ENCODE data around the gene PTPRM. TPM values are rescaled to one million over a fixed set of nuclear protein-coding genes. Genes with fewer than 3 reads are reported as not detected.

Gene PTPRM
- total RNA-seq, 1 experiment from 2014 or later = 14.5 TPM

DNA sequence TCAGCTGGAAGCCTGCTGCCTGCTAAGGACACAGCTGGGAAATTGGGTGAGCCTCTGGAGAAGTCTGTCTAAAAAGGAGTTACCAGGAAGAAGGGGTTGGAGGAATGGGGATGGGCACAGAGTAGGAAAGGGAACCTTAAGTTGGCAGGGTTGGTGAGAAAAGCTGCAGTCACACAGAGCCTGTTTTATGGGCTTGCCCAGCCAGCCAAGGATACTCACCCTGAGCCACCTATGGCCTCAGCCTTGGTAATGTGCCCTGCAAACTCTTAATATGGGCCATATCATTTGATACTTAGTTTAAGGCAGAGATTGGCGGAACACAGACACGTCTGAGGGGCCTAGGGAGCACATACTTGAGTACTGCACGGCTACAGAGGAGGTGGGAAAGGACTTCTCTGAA lies 623.9 kb downstream of the PTPRM start:
- no peak overlapping the region for H3K27ac ChIP-seq (ENCODE audit: low read depth, low read length)
- intact Hi-C loops (cut with micrococcal nuclease) = no loop called here
- no peaks in the 10 kb centered on the region for H3K4me1 ChIP-seq (ENCODE audit: control insufficient read depth in 1 of 2, insufficient read depth in 2 of 2, low read length in 2 of 2)
- H3K27me3 ChIP-seq (ENCODE audit: insufficient read depth, low read length) = no peaks in the 10 kb centered on the region
- ATAC-seq = no peak
- BruUV-seq (replicated peaks) = no TSS peak
- TF ChIP-seq SRF (IDR thresholded peaks at IDR 0.05; ENCODE audit: low read depth) = no peak
- no peak for TF ChIP-seq POLR2AphosphoS5 (IDR thresholded peaks at IDR 0.05; ENCODE audit: low read depth, low read length)
- TF ChIP-seq, protein P1, sequence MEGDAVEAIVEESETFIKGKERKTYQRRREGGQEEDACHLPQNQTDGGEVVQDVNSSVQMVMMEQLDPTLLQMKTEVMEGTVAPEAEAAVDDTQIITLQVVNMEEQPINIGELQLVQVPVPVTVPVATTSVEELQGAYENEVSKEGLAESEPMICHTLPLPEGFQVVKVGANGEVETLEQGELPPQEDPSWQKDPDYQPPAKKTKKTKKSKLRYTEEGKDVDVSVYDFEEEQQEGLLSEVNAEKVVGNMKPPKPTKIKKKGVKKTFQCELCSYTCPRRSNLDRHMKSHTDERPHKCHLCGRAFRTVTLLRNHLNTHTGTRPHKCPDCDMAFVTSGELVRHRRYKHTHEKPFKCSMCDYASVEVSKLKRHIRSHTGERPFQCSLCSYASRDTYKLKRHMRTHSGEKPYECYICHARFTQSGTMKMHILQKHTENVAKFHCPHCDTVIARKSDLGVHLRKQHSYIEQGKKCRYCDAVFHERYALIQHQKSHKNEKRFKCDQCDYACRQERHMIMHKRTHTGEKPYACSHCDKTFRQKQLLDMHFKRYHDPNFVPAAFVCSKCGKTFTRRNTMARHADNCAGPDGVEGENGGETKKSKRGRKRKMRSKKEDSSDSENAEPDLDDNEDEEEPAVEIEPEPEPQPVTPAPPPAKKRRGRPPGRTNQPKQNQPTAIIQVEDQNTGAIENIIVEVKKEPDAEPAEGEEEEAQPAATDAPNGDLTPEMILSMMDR (IDR thresholded peaks at IDR 0.05 in 2 of 3, conservative IDR thresholded peaks at IDR 0.05 in 1 of 3; ENCODE audit: borderline replicate concordance in 1 of 3, insufficient read depth in 1 of 3, low read depth in 2 of 3, low read length in 2 of 3) = no peak
- TF ChIP-seq EZH2phosphoT487 (IDR thresholded peaks at IDR 0.05; ENCODE audit: borderline replicate concordance) = no peak
- no peak for TF ChIP-seq JUND (IDR thresholded peaks at IDR 0.05)
- H3K4me2 ChIP-seq (ENCODE audit: low read length) = no peak overlapping the region
- H4K20me1 ChIP-seq (ENCODE audit: insufficient read depth) = no peaks in the 10 kb centered on the region; the same call in 1 of the 2 replicates
- no peaks in the 10 kb centered on the region for H3K9me2 ChIP-seq (ENCODE audit: insufficient read depth)
- H3K9ac ChIP-seq (ENCODE audit: low read length) = no peak overlapping the region
- no peak overlapping the region for H2AFZ ChIP-seq (ENCODE audit: low read depth, low read length, poor library complexity, severe bottlenecking)
- H3K4me3 ChIP-seq (replicated peaks in 1 of 2; ENCODE audit: low read depth in 1 of 2, low read length in 2 of 2) = no peak overlapping the region
- RAD21 ChIA-PET (ENCODE audit: low non-redundant PET in 1 of 2, low total read pairs in 2 of 2, uncharacterized antibody in 2 of 2, unreplicated experiment in 2 of 2) = no interaction called here
- DNase-seq (ENCODE audit: low read depth, low spot score) = no peak
- H3K9me3 ChIP-seq (ENCODE audit: control insufficient read depth in 1 of 2, insufficient read depth in 1 of 2, low read depth in 1 of 2, low read length in 2 of 2) = no peaks in the 10 kb centered on the region
- no peaks in the 10 kb centered on the region for H3K36me3 ChIP-seq (ENCODE audit: control insufficient read depth in 1 of 2, insufficient read depth in 2 of 2, low read length in 2 of 2)
- POLR2A ChIA-PET = no interaction called here
- CTCF ChIA-PET = no interaction called here
- no peaks in the 10 kb centered on the region for H3K79me2 ChIP-seq (ENCODE audit: insufficient read depth, low read length)

DNA sequence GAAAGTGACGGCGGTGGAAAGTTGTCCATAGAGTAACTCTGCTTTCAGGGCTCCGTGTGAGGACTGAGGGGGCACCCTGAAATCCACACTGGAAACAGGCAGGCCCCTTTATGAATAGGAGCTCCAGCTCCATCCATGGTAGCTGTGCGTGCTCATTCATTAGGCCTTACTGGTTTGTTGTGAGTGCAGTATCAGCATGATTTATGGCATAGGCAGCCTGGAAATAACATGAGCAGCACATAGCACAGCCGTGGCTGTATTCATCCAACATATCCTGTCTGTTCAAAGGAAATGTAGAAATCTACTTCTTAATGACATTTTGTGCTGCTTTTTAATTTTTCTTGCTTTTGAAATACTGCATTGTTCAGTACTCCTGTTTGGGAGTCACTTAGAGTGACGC lies 627.3 kb downstream of the PTPRM start:
- CTCF ChIA-PET = no interaction called here

More for the DNA sequence above, 627.3 kb downstream of the PTPRM start:
- ChIA-PET RAD21 (ENCODE audit: low non-redundant PET in 1 of 2, low total read pairs in 2 of 2, uncharacterized antibody in 2 of 2, unreplicated experiment in 2 of 2) (no interaction called here), POLR2A (no interaction called here)
- Histone ChIP-seq H4K20me1 (ENCODE audit: insufficient read depth) (no peaks in the 10 kb centered on the region; the same call in 1 of the 2 replicates), H3K79me2 (ENCODE audit: insufficient read depth, low read length) (no peaks in the 10 kb centered on the region), H3K4me3 (replicated peaks in 1 of 2; ENCODE audit: low read depth in 1 of 2, low read length in 2 of 2) (no peak overlapping the region), H3K27me3 (ENCODE audit: insufficient read depth, low read length) (no peaks in the 10 kb centered on the region), H3K9me2 (ENCODE audit: insufficient read depth) (no peaks in the 10 kb centered on the region), H3K9ac (ENCODE audit: low read length) (no peak overlapping the region), H3K36me3 (ENCODE audit: control insufficient read depth in 1 of 2, insufficient read depth in 2 of 2, low read length in 2 of 2) (no peaks in the 10 kb centered on the region), H3K9me3 (ENCODE audit: control insufficient read depth in 1 of 2, insufficient read depth in 1 of 2, low read depth in 1 of 2, low read length in 2 of 2) (no peaks in the 10 kb centered on the region), H3K27ac (ENCODE audit: low read depth, low read length) (no peak overlapping the region), H3K4me2 (ENCODE audit: low read length) (no peak overlapping the region), H3K4me1 (ENCODE audit: control insufficient read depth in 1 of 2, insufficient read depth in 2 of 2, low read length in 2 of 2) (no peaks in the 10 kb centered on the region), H2AFZ (ENCODE audit: low read depth, low read length, poor library complexity, severe bottlenecking) (no peak overlapping the region)
- intact Hi-C loops (cut with micrococcal nuclease) = no loop called here
- BruUV-seq (replicated peaks) = no TSS peak
- TF ChIP-seq EZH2 (IDR thresholded peaks at IDR 0.05) (no peak), FOSL1 (IDR thresholded peaks at IDR 0.05; ENCODE audit: low read depth) (no peak), SRF (IDR thresholded peaks at IDR 0.05; ENCODE audit: low read depth) (no peak)
- TF ChIP-seq, protein P2, sequence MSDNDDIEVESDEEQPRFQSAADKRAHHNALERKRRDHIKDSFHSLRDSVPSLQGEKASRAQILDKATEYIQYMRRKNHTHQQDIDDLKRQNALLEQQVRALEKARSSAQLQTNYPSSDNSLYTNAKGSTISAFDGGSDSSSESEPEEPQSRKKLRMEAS (IDR thresholded peaks at IDR 0.05) = no peak
- DNase-seq (ENCODE audit: low read depth, low spot score) (no peak), ATAC-seq (no peak)

Data from HCT116 (cell line).